H9 (cell line): ENCODE data around the gene WDR77. TPM values are rescaled to one million over a fixed set of nuclear protein-coding genes. Genes with fewer than 3 reads are reported as not detected.
A peak's percentile ranks its signal among the peaks of the same experiment; 100 is the strongest.

Experiments used
- DNase-seq: peaks from one replicate; pipeline ENCODE4 v3.0.0-alpha.2; 2017
- H2AFZ ChIP-seq: one replicate; pipeline ENCODE4 v1.6.1; 2013; ENCODE audit warnings: mild to moderate bottlenecking, low read length, control low read depth, moderate library complexity
- H2AK5ac ChIP-seq: 2 replicates; pipeline ENCODE4 v1.6.1; 2013; ENCODE audit warnings: low read length, control low read depth, mixed read lengths; ENCODE audit not compliant: insufficient read length
- H2BK120ac ChIP-seq: one replicate; pipeline ENCODE4 v1.6.1; 2013; ENCODE audit warnings: low read depth, mild to moderate bottlenecking, low read length, control low read depth, inconsistent platforms; ENCODE audit not compliant: poor library complexity, severe bottlenecking
- H2BK12ac ChIP-seq: 2 replicates; pipeline ENCODE4 v1.6.1; 2013; ENCODE audit warnings: low read length, control low read depth, mixed read lengths, low read depth; ENCODE audit not compliant: insufficient read length
- H2BK15ac ChIP-seq: 2 replicates; pipeline ENCODE4 v1.6.1; 2013; ENCODE audit warnings: low read depth, low read length, control low read depth
- H2BK20ac ChIP-seq: one replicate; pipeline ENCODE4 v1.6.1; 2013; ENCODE audit warnings: low read depth, mild to moderate bottlenecking, low read length, control low read depth, inconsistent platforms; ENCODE audit not compliant: poor library complexity, severe bottlenecking
- H2BK5ac ChIP-seq: 2 replicates; pipeline ENCODE4 v1.6.1; 2013; ENCODE audit warnings: low read length, control low read depth, mixed read lengths; ENCODE audit not compliant: insufficient read length
- H3K14ac ChIP-seq: 2 replicates; pipeline ENCODE4 v1.6.1; 2013; ENCODE audit warnings: low read length, control low read depth; ENCODE audit not compliant: insufficient read depth
- H3K18ac ChIP-seq: 2 replicates; pipeline ENCODE4 v1.6.1; 2013; ENCODE audit warnings: low read depth, mild to moderate bottlenecking, mixed read lengths, low read length, control low read depth; ENCODE audit not compliant: insufficient read length
- H3K23ac ChIP-seq: 2 replicates; pipeline ENCODE4 v1.6.1; 2013; ENCODE audit warnings: low read length, control low read depth, mixed read lengths, low read depth; ENCODE audit not compliant: insufficient read length
- H3K23me2 ChIP-seq: 2 replicates; pipeline ENCODE4 v1.6.1; 2013; ENCODE audit warnings: low read depth, mild to moderate bottlenecking, mixed read lengths, low read length, control low read depth; ENCODE audit not compliant: insufficient read length, poor library complexity, severe bottlenecking
- H3K27ac ChIP-seq: 2 replicates; pipeline ENCODE4 v1.5.1; 2013; ENCODE audit warnings: low read length, control low read depth, mixed read lengths, low read depth; ENCODE audit not compliant: insufficient read length
- H3K27me3 ChIP-seq: 2 replicates; pipeline ENCODE4 v1.6.1; 2013; ENCODE audit warnings: low read length, control low read depth, inconsistent platforms; ENCODE audit not compliant: insufficient read depth
- H3K4ac ChIP-seq: 2 replicates; pipeline ENCODE4 v1.6.1; 2013; ENCODE audit warnings: low read depth, mild to moderate bottlenecking, control low read depth, inconsistent platforms, low read length, moderate library complexity
- H3K4me1 ChIP-seq: 2 replicates; pipeline ENCODE4 v1.6.1; 2013; ENCODE audit warnings: low read length, control low read depth, inconsistent platforms; ENCODE audit not compliant: insufficient read depth
- H3K4me2 ChIP-seq: 2 replicates; pipeline ENCODE4 v1.6.1; 2013; ENCODE audit warnings: low read length, control low read depth, mixed read lengths; ENCODE audit not compliant: insufficient read length, insufficient read depth
- H3K56ac ChIP-seq: 2 replicates; pipeline ENCODE4 v1.6.1; 2013; ENCODE audit warnings: low read depth, mild to moderate bottlenecking, mixed read lengths, low read length, control low read depth; ENCODE audit not compliant: insufficient read length
- H3K79me1 ChIP-seq: 2 replicates; pipeline ENCODE4 v1.6.1; 2013; ENCODE audit warnings: low read depth, mild to moderate bottlenecking, moderate library complexity, low read length, control low read depth, inconsistent platforms; ENCODE audit not compliant: insufficient read depth, poor library complexity, severe bottlenecking
- H3K79me2 ChIP-seq: 2 replicates; pipeline ENCODE4 v1.6.1; 2013; ENCODE audit warnings: low read length, control low read depth, inconsistent platforms; ENCODE audit not compliant: insufficient read depth
- H3K9ac ChIP-seq: 2 replicates; pipeline ENCODE4 v1.6.1; 2013; ENCODE audit warnings: low read length, control low read depth, mixed read lengths; ENCODE audit not compliant: insufficient read length; ENCODE audit errors: extremely low read depth
- H3K9me3 ChIP-seq: one replicate; pipeline ENCODE4 v1.6.1; 2013; ENCODE audit warnings: low read depth, low read length, inconsistent platforms; ENCODE audit not compliant: control insufficient read depth
- H3T11ph ChIP-seq: one replicate; pipeline ENCODE4 v1.6.1; 2013; ENCODE audit warnings: mild to moderate bottlenecking, low read length, control low read depth, inconsistent platforms
- H4K20me1 ChIP-seq: one replicate; pipeline ENCODE4 v1.6.1; 2013; ENCODE audit not compliant: control insufficient read depth, insufficient read length, insufficient read depth
- H4K5ac ChIP-seq: 2 replicates; pipeline ENCODE4 v1.6.1; 2013; ENCODE audit warnings: low read depth, mild to moderate bottlenecking, mixed read lengths, low read length, control low read depth; ENCODE audit not compliant: insufficient read length
- H4K8ac ChIP-seq: replicated peaks from 2 replicates; pipeline ENCODE4 v1.6.1; 2013; ENCODE audit warnings: low read length, control low read depth, mixed read lengths, low read depth; ENCODE audit not compliant: insufficient read length
- H4K91ac ChIP-seq: 2 replicates; pipeline ENCODE4 v1.6.1; 2013; ENCODE audit warnings: low read depth, mild to moderate bottlenecking, moderate library complexity, mixed read lengths, low read length, control low read depth; ENCODE audit not compliant: insufficient read length
- H3K27ac Mint-ChIP-seq, 3 experiments: 2 replicates in 2 of 3; 3 replicates in 1 of 3; pipeline ENCODE4 v1.8.0; 2020 to 2021; ENCODE audit warnings: mixed read lengths in 3 of 3, mild to moderate bottlenecking in 1 of 3, moderate library complexity in 1 of 3
- H3K27me3 Mint-ChIP-seq: 2 replicates; pipeline ENCODE4 v1.8.0; 2021; ENCODE audit warnings: low read depth, mild to moderate bottlenecking, moderate library complexity, mixed read lengths
- H3K36me3 Mint-ChIP-seq, 3 experiments: 2 replicates in 2 of 3; 3 replicates in 1 of 3; pipeline ENCODE4 v1.8.0; 2020 to 2021; ENCODE audit warnings: low read depth in 3 of 3, mixed read lengths in 3 of 3; ENCODE audit not compliant: insufficient read depth in 1 of 3
- H3K4me1 Mint-ChIP-seq, 2 experiments: 2 replicates each; pipeline ENCODE4 v1.8.0; 2020; ENCODE audit warnings: mixed read lengths in 2 of 2
- H3K4me3 Mint-ChIP-seq, 2 experiments: 2 replicates in 1 of 2; 3 replicates in 1 of 2; pipeline ENCODE4 v1.8.0; 2020 to 2021; ENCODE audit warnings: mild to moderate bottlenecking in 2 of 2, mixed read lengths in 2 of 2, moderate library complexity in 1 of 2
- H3K9me3 Mint-ChIP-seq, 2 experiments: 2 replicates in 1 of 2; 3 replicates in 1 of 2; pipeline ENCODE4 v1.8.0; 2020; ENCODE audit warnings: mild to moderate bottlenecking in 2 of 2, mixed read lengths in 2 of 2, moderate library complexity in 1 of 2
- WGBS: extraction: QIAGEN DNeasy Blood & Tissue Kit; methylation state at CpG from one replicate; pipeline ENCODE4 v1.1.7; 2013; ENCODE audit warnings: missing lambda C conversion rate, low lambda C conversion rate, mixed read lengths; ENCODE audit not compliant: insufficient read length; ENCODE audit errors: extremely low coverage; 5-methylcytosine and 5-hydroxymethylcytosine counted together
- total RNA-seq: library from RNA; stranded (reverse); gene quantifications from 2 replicates; pipeline ENCODE4 v1.2.1, GENCODE V29; 2021
- TF ChIP-seq, protein P1 (sequence below): fragments of 200-600 bp; sonication (generic); conservative IDR thresholded peaks from 3 replicates; pipeline ENCODE4 v1.8.0; 2021; ENCODE audit warnings: antibody characterized with exemption, mild to moderate bottlenecking

The WDR77 gene
- total RNA-seq, 1 experiment from 2014 or later = 70.9 TPM

DNA sequence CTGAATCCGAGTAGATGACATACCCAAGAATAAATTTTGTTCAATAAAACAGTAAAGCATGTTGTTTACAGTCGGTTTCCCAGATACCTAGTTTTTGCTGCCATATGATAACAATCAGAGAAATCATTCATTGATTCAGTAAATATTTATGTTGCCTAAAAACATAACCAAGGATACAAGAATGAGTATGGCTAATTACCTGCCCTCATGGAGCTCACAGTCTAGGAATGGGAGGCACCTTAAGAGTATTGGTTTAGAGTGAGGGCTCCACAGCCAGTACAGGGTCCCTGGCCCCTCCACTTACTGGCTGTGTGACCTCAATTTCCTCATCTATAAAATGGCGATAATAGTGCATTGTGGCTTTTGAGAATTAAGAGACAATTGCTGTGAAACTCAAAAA is 1.1 kb upstream of the WDR77 start:
- H3K4ac ChIP-seq = no peak overlapping the region
- no peak for DNase-seq
- no peak overlapping the region for H4K8ac ChIP-seq
- no peak overlapping the region for H3K27ac ChIP-seq
- H2BK15ac ChIP-seq = no peak overlapping the region
- H3K23ac ChIP-seq = no peak overlapping the region
- no peaks in the 10 kb centered on the region for H3K27me3 ChIP-seq
- no peak overlapping the region for H2AFZ ChIP-seq
- no peaks in the 10 kb centered on the region for H3K9me3 ChIP-seq
- Mint-ChIP-seq H3K36me3 (peaks cover 15 to 53% (median 28%) of the 10 kb centered on the region in 3 experiments), H3K27ac (peak overlapping the region in 2 of 3 experiments; percentile 99 to 100; a peak in 4 of 7 replicates), H3K27me3 (no peaks in the 10 kb centered on the region), H3K4me1 (peaks cover 12 to 21% of the 10 kb centered on the region in 2 experiments), H3K4me3 (peak overlapping the region; percentile 100), H3K9me3 (no peaks in the 10 kb centered on the region)
- peaks cover 14% of the 10 kb centered on the region for H3K23me2 ChIP-seq
- H3K14ac ChIP-seq = no peak overlapping the region
- no peaks in the 10 kb centered on the region for H4K20me1 ChIP-seq
- no peak overlapping the region for H2BK5ac ChIP-seq
- H4K5ac ChIP-seq = no peak overlapping the region
- peaks cover 16% of the 10 kb centered on the region for H3K79me1 ChIP-seq
- H3K18ac ChIP-seq = no peak overlapping the region
- H2AK5ac ChIP-seq = no peak overlapping the region
- no peak overlapping the region for H2BK20ac ChIP-seq
- H3K56ac ChIP-seq = no peak overlapping the region
- peaks cover 18% of the 10 kb centered on the region; the same call in 1 of the 2 replicates for H3K79me2 ChIP-seq
- no peak overlapping the region for H4K91ac ChIP-seq
- no peaks in the 10 kb centered on the region for H3K4me1 ChIP-seq
- no CpG with 5 or more reads among the region's 3 CpGs for WGBS
- peak overlapping the region; percentile 98 for H3K9ac ChIP-seq
- H3K4me2 ChIP-seq = peak overlapping the region; percentile 77
- no peak overlapping the region for H2BK120ac ChIP-seq
- H2BK12ac ChIP-seq = no peak overlapping the region
- TF ChIP-seq, protein P1, sequence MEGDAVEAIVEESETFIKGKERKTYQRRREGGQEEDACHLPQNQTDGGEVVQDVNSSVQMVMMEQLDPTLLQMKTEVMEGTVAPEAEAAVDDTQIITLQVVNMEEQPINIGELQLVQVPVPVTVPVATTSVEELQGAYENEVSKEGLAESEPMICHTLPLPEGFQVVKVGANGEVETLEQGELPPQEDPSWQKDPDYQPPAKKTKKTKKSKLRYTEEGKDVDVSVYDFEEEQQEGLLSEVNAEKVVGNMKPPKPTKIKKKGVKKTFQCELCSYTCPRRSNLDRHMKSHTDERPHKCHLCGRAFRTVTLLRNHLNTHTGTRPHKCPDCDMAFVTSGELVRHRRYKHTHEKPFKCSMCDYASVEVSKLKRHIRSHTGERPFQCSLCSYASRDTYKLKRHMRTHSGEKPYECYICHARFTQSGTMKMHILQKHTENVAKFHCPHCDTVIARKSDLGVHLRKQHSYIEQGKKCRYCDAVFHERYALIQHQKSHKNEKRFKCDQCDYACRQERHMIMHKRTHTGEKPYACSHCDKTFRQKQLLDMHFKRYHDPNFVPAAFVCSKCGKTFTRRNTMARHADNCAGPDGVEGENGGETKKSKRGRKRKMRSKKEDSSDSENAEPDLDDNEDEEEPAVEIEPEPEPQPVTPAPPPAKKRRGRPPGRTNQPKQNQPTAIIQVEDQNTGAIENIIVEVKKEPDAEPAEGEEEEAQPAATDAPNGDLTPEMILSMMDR = no peak
- H3T11ph ChIP-seq = no peak overlapping the region
